ENCODE data around the gene GRM4.

DNA sequence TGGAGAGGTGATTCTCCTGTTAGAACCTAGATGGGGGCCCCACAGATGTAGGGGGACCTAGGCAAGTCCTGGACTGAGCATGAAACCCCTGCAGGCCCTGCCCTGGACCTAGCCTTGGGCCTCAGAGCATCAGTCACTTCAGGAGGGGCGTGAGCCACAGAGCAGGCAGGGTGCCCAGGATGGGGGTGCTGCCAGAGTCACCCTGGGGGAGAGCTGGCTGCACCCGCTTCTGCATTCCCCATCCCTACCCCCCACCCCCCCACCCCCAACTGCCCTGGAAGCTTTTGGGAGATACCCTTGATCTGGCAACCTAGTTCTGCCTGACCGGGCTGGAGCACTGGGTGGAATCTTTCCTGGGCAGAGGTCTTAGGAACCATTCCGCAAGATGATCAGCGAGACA is 125.6 kb downstream of the GRM4 start:
- TF ChIP-seq, protein P1, sequence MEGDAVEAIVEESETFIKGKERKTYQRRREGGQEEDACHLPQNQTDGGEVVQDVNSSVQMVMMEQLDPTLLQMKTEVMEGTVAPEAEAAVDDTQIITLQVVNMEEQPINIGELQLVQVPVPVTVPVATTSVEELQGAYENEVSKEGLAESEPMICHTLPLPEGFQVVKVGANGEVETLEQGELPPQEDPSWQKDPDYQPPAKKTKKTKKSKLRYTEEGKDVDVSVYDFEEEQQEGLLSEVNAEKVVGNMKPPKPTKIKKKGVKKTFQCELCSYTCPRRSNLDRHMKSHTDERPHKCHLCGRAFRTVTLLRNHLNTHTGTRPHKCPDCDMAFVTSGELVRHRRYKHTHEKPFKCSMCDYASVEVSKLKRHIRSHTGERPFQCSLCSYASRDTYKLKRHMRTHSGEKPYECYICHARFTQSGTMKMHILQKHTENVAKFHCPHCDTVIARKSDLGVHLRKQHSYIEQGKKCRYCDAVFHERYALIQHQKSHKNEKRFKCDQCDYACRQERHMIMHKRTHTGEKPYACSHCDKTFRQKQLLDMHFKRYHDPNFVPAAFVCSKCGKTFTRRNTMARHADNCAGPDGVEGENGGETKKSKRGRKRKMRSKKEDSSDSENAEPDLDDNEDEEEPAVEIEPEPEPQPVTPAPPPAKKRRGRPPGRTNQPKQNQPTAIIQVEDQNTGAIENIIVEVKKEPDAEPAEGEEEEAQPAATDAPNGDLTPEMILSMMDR (IDR thresholded peaks at IDR 0.05; ENCODE audit: low read length), result no peak
- no peak for TF ChIP-seq EZH2 (optimal IDR thresholded peaks at IDR 0.05; ENCODE audit: low read depth, low read length)
